A549 treated with CORT108297 at 1 μM for 4 hours (cell line): ENCODE measurements around the gene JPH4. TPM values are rescaled to one million over a fixed set of nuclear protein-coding genes. Genes with fewer than 3 reads are reported as not detected.

Experiments
- total RNA-seq: library from RNA; stranded (reverse); fragments of 200-300 nt; extraction: Qiagen RNA extraction; gene quantifications from 5 replicates; pipeline ENCODE4 v1.2.3, GENCODE V29; 2022

JPH4 gene
- total RNA-seq: 0.03 to 0.05 TPM in 2 of 5 replicates, not detected in the others

DNA sequence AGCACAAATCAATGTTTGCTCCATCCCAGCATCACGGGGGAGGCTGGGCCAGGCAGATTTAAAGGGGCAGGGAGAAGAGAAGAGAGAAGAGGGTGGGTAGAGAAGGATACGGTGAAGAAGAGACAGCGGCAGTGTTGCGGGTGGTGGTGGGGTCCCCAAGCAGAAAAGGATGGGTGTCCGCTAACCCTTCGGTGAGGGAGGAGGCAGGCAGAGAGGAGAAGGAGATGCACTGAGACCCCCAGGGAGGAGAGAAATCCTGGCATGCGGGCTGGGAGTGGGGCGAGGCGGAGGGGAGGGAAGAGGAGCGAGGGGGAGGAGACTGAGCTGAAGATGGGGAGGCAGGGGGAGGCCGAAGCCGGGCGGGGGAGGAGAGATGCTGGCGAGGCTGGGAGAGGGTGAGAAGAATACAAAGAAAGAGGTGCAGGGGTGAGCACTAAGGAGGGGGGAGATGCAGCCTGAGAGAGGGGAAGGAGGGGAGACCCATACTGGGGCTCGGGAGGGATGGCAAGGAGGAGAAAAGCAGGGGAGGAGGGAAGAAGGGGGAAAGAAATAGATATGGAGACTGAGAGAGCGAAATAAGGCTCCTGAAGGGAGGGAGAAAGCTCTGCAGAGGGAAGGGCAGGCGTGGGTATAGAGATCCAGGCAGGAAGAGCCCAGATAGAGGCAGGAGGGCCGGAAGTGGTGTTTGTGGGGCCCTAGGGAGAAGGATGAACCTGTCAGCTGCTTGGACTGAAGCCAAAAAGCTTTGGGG lies at the start of gene JPH4:
Gene JPH4 (minus strand): TSS at position 231 of the 751 bp plus-strand sequence. CDS start 1,337 bp downstream, outside the sequence.

DNA sequence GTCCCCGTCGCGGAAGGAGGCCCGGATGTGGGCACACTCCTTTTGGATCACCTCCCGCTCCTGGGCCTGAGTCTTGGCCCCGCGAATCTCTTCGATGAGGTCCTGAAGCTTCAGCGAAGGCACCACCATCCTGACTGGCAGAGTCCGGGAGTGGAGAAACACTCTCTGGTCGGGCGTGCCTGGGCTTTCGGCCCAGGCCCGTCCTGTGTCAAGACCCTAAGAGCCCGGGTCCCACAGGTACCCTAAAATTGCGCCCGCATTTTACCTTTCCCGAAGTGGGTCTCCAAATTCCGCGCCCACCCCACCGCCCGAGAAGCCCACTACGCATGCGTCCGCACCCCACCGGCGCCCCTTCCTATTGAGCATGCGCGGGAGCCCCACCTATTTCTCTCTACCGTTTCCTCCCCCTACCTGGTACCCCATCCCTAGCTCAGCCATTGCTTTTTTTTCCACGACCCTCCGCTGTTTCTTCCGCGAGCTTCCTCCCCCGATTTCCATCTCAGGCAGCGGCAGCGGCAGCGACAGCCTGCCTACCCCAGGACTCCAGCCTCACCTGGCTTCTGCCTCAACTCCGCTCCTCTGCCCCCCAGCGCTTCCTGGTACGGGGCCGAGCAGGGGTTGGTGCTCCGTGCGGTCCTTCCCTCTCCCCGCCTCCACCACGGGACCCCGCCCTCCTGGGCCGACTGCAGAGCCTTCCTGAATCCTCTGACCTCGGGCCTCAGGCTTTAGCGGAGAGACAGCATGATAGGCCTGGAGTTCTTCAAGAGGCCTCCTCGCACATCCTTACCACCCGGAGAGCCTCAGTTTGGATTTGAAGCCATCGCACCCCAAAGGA lies 11.2 kb downstream of the JPH4 start, which contains the start of gene AP1G2:
Gene AP1G2 (minus strand): TSS at position 606 of the 835 bp plus-strand sequence. CDS start 477 bp downstream, at position 129.

DNA sequence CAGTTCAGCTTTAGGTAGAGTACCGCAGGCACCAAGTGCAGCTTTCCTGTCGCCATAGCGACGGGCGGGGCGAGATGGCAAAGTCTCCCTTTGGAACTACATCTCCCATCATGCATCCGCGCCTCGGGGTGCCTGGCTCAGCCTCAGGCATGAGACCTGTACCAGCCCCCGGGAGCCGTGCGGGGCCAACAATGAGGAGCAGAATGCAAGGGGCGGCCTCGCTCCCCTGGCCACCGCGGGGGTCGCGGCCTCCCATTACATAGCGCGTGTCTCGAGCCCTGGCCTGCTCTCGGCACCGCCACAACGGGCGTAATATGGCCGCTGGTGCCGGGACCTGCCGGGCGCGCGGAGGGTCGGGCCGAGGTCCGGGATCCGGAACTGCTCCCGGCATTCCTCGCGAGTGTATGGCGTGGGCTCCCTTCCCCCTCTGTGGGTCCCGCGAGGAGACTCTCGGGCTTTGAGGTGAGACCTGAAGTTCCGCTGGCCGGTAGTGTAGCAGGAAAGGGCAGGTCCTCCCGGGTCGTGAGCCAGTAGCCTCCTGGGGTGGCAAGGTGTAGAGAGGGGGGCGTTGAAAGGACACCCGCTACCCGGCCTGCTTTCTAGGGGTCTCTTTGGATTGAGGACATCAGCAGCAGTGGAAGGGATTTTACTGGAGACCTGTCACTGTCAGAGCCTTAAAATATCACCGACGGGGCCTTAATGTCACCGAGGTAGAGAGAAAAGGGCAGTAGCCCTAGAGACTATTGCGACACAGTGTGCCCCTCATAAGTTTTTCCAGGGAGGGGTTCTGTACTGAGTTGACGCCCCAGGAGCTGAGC lies 22.5 kb downstream of the JPH4 start, which contains the start of gene THTPA:
Gene THTPA (plus strand): TSS at position 390 of the 818 bp plus-strand sequence. CDS start 487 bp downstream, outside the sequence.

DNA sequence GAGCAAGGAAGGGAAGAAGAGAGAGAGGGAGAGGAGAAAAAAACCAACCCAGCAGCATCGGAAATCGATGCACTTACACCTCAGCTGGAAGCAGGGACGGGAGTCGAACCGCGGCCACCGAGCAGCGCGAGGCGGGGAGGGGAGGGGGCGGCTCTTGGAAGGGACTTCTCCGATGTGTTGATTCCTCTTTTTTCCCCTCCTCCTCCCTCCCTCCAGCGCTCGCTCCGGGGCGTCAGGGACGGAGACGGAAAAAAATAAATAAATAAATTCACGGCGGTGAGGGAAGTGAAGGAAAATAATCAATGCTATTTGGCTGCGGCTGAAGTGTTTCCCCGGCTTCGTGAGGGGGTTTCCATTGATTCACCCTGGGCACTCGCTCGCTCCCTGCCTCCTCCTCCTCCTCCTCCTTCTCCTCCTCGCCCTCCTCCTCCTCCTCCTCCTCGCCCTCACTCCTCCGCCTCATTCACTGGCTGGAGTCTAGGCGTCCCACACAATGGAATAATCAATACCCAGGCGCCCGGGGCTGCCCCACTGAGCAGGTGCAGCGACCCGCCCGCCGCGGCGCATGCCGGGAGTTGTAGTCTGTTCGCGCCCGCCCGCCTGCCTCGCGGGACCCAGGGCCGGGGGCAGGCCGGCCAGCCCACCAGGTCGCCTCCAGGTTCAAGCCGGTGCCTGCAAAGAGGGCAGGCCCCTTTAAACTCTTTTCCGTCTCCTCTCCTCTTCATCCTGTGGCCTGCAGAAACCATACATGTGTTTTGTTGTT lies 27.1 kb downstream of the JPH4 start, which contains the start of gene ZFHX2:
Gene ZFHX2 (minus strand): TSS at position 500 of the 763 bp plus-strand sequence. CDS start 16,440 bp downstream, outside the sequence.

Other genes with a start within 250 kb of the JPH4 start
- 5.4 to 8.8 TPM (median 7.3 TPM) in 5 replicates for gene SLC22A17, start 225.9 kb downstream of the JPH4 start, total RNA-seq
- gene EFS, start 213.6 kb downstream of the JPH4 start, total RNA-seq: not detected in 5 replicates
- not detected in 5 replicates for gene IL25, start 206.0 kb downstream of the JPH4 start, total RNA-seq
- gene CMTM5, start 201.7 kb downstream of the JPH4 start, total RNA-seq: not detected in 5 replicates
- gene MYH6, start 170.5 kb downstream of the JPH4 start, total RNA-seq: not detected in 5 replicates
- not detected in 5 replicates for gene MYH7, start 143.1 kb downstream of the JPH4 start, total RNA-seq
- 56.9 to 78.2 TPM (median 60.9 TPM) in 5 replicates for gene NGDN, start 109.1 kb downstream of the JPH4 start, total RNA-seq
- 0.84 to 1.6 TPM (median 1.2 TPM) in 5 replicates for gene ZFHX2, start 27.0 kb downstream of the JPH4 start, total RNA-seq
- gene THTPA, start 22.5 kb downstream of the JPH4 start, total RNA-seq: 13.7 to 14.9 TPM (median 14.3 TPM) in 5 replicates
- gene AP1G2, start 11.0 kb downstream of the JPH4 start, total RNA-seq: 41.1 to 67.5 TPM (median 49.7 TPM) in 5 replicates
- 6.0 to 9.9 TPM (median 8.1 TPM) in 5 replicates for gene DHRS2, start 57.6 kb upstream of the JPH4 start, total RNA-seq